Activated CD4-positive, alpha-beta T cell treated with anti-CD3 and anti-CD28 coated beads for 36 hours (primary cell): ENCODE results near the gene ZFP3. TPM values are rescaled to one million over a fixed set of nuclear protein-coding genes. Genes with fewer than 3 reads are reported as not detected.
"Not testable (repeated sequence)": the region's sequence is repeated elsewhere in the genome, so short reads cannot be mapped to it uniquely, and the experiment has no call there.

ENCODE experiments used
- ATAC-seq: fragments of 200-7000 bp; cut with Tn5 transposase; one replicate; pipeline ENCODE4 v1.10.0; 2021; ENCODE audit warnings: mild to moderate bottlenecking, moderate library complexity
- CTCF ChIA-PET: fragments of 350-600 bp; sonication (Branson Sonifier 250); formaldehyde crosslinking; loops from one replicate; lab custom pipeline; 2021; ENCODE audit warnings: antibody characterized with exemption; lab: Charles Lee
- POLR2A ChIA-PET: fragments of 350-600 bp; sonication (Branson Sonifier 250); formaldehyde crosslinking; loops from one replicate; lab custom pipeline; 2021; ENCODE audit warnings: antibody characterized with exemption, inconsistent platforms; lab: Charles Lee
- DNase-seq: peaks from one replicate; pipeline ENCODE4 v3.0.0-alpha.2; 2020
- H3K27ac Mint-ChIP-seq: one replicate; pipeline ENCODE4 v1.8.0; 2021; ENCODE audit warnings: mixed read lengths
- H3K27me3 Mint-ChIP-seq: one replicate; pipeline ENCODE4 v1.8.0; 2021; ENCODE audit warnings: mixed read lengths
- H3K36me3 Mint-ChIP-seq: one replicate; pipeline ENCODE4 v1.8.0; 2021; ENCODE audit warnings: low read depth, mixed read lengths
- H3K4me1 Mint-ChIP-seq: one replicate; pipeline ENCODE4 v1.8.0; 2021; ENCODE audit warnings: mixed read lengths
- H3K4me3 Mint-ChIP-seq: one replicate; pipeline ENCODE4 v1.8.0; 2021; ENCODE audit warnings: mild to moderate bottlenecking, moderate library complexity, mixed read lengths
- H3K9me3 Mint-ChIP-seq: one replicate; pipeline ENCODE4 v1.8.0; 2021; ENCODE audit warnings: low read depth, mixed read lengths
- intact Hi-C, 2 experiments: fragments of 100-400 bp; cut with DNase I in 1 of 2; cut with micrococcal nuclease in 1 of 2; formaldehyde crosslinking; loops; one replicate each; pipeline versions ENCODE4 v1.14.2 to v1.15.1; 2022 to 2024; cut with DNase I, micrococcal nuclease
- total RNA-seq, 2 experiments: library from RNA; stranded (reverse); gene quantifications; one replicate each; pipeline ENCODE4 v1.2.3, GENCODE V29; 2021

The ZFP3 gene
- total RNA-seq, 2 experiments from 2014 or later, result 2.2 to 2.8 TPM

DNA sequence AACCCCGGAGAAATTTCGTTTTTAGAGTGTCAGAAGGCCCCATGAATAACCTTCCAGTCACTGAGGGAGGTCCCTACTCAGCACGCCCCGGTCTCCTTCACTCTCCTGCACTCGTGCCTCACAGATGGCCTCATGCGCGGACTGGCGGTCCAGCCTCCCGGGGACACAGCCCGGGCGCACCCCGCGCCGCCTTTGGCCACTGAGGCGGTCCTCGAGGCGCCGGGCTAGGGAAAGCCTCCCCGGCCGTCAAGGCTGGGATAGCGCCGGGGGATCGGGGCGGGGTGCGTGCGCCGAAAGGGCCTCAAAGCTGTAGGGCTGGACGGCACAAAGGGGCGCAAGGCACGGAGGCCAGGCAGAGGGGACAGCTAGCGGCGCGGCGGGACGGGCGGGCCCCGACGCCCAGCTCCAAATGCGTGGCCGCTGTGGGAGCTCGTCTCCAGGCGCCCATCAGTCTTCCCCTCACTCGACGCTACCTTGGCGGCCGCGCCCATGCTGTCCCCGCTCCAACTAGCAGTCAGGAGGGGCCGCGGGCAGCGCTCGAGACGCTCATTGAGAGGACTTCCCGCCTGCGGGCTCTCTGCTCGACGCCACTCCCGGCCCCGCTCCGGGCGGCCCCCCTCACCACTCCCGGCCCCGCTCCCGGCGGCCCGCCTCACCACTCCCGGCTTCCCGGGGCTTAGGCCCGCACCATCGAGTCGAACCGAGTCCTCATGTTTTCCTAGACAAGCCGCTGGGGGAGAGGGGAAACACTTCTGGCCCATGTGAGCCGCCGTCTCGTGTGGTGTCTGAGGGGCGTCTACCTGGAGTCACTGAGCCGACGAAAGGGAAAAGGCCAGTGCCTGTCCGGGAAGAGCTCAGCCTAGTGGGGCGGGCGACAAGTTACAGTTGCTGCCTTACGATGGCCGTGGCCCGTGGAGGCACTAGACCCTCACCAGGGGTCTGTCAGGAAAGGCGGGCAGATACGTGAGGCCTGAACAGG is 37.7 kb downstream of the ZFP3 start, which contains the start of gene USP6:
Gene USP6 (plus strand): TSS at position 360 of the 979 bp plus-strand sequence. CDS start 14,336 bp downstream, outside the sequence.
- ATAC-seq, result no peak
- Mint-ChIP-seq H3K36me3 (peaks cover 25% of the 10 kb centered on the region), H3K4me3 (no peak within 1 kb of the TSS), H3K9me3 (peaks cover 2% of the 10 kb centered on the region), H3K4me1 (peaks cover 6% of the 10 kb centered on the region), H3K27ac (no peak within 1 kb of the TSS), H3K27me3 (peaks cover 25% of the 10 kb centered on the region)
- intact Hi-C loops, result no loop called here
- ChIA-PET POLR2A (no interaction called here), CTCF (no interaction called here)
- DNase-seq, result peak; percentile 17

DNA sequence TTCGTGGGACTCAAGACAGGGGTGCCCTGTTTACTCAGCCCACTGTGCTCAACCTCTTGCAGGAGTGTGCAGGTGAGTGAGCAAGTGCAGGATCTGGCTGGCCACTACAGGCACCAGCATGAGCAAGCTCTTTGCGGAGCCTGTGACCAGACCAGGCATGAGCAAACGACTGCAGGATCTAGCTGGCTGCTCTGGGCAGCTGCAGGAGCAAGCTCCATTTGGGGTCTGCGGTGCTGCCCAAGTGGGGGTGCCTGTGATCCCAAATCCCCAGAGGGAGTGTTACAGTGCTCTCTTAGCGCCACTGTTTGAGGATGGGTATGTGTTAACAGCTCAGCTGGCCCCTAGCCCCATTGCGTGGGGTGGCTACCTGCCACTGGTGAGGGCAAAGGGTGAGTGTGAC is 40.0 kb downstream of the ZFP3 start:
- CTCF ChIA-PET, result interaction anchor here (0.6 kb wide), 1 partner anchor 272 kb away, joined by 3 read pairs; no protein-coding TSS in a partner anchor
- intact Hi-C loops, result no loop called here
- Mint-ChIP-seq H3K27ac (no peak overlapping the region), H3K4me3 (no peak overlapping the region), H3K36me3 (peaks cover 20% of the 10 kb centered on the region), H3K4me1 (peaks cover under 1% of the 10 kb centered on the region), H3K9me3 (peaks cover 2% of the 10 kb centered on the region), H3K27me3 (peaks cover 35% of the 10 kb centered on the region)
- POLR2A ChIA-PET, result no interaction called here
- no peak for DNase-seq
- no peak for ATAC-seq

DNA sequence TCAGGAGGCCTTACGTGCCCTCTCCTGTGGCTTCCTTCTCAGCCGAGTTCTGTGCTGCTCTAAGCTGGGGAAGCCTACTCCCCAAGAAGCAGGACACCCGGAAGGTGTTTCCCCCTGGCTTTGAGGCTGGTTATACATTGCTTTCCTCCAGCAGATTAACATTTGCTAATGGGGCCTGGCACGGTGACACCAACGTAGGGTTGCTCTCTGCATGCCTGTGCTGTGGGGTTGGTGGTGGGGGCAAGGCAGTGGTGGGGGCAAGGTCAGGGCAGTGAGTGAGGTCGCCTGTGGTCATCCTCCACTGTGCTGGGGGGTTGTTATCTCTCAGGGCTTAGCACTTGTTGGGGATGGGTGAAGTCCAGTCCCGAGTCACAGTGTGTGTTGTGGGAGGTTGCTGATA is 41.8 kb downstream of the ZFP3 start:
- Mint-ChIP-seq H3K36me3 (peaks cover 4% of the 10 kb centered on the region), H3K27ac (no peak overlapping the region), H3K9me3 (peaks cover 2% of the 10 kb centered on the region), H3K27me3 (peaks cover 46% of the 10 kb centered on the region), H3K4me3 (no peak overlapping the region), H3K4me1 (no peaks in the 10 kb centered on the region)
- CTCF ChIA-PET, result no interaction called here
- no peak for DNase-seq
- POLR2A ChIA-PET, result no interaction called here
- intact Hi-C loops, result no loop called here
- no peak for ATAC-seq

DNA sequence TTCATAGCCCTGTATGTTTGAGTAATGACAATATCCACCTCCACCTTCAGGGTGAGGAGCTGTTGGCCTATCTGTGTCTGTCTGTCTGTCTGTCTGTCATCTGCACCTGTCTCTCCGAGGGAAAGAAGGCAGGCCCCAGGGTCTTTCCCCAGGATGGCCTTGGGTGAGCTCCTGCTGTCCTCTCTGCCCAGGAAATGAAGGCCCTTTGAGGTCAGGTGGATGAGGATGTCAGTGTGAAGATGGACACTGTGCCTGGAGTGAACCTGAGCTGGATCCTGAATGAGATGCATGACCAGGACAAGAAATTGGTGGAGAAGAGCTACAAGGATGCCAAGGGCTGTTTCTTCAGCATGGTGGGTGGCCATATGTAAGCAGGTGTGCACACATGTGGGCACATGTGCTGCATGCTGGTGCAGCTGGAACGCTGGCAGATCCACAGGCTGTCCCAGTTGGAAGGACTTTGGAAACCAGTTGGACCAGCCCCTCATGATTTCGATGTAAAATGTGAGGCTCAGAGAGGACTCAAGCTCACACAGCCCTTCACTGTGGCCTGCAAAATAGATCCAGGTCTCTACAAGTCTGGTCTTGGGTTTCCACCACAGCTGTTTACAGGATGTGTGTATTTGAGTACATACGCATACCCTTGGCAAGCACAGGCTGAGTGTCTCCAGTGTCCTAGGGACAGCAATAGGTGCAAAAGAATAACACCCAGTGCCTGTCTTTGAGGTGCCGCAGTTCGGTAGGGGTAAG is 42.3 kb downstream of the ZFP3 start:
- intact Hi-C loops, DNase-seq, H3K4me3 Mint-ChIP-seq, H3K36me3 Mint-ChIP-seq, H3K4me1 Mint-ChIP-seq, POLR2A ChIA-PET, H3K27ac Mint-ChIP-seq, H3K9me3 Mint-ChIP-seq, ATAC-seq: not testable (repeated sequence)
- peaks cover 46% of the 10 kb centered on the region for H3K27me3 Mint-ChIP-seq
- CTCF ChIA-PET, result interaction anchor here (0.6 kb wide), 1 partner anchor 78 kb away, joined by 3 read pairs; no protein-coding TSS in a partner anchor

DNA sequence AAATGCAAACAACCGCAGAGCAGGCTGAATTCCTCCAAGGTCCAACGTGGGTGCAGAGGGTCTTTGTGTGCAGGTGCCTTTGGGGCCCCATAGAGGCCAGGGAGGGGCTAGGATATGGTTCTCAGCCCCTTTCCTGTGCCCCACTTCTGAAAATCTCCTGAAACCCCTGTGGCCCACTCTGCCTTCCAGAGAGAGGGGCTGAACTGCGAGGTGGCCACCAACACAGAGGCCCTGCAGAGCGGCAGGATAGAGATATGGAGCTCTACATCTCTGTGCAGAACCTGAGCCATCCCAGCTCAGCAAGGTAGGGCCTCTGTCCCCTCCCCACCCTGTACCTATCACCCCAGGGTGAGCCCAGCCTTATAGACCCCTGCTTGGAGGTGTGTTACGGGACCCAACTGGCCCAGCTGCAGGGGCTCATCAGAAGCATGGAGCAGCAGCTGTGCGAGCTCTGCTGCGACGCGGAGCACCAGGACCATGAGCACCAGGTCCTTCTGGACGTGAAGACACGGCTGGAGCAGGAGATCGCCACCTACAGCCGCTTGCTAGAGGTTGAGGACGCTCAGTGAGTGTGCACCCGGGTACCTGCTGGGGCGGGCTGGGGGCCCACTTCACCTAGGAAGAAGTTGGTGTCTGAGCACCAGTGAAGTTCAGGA is 43.0 kb downstream of the ZFP3 start:
- DNase-seq (peak; percentile 4), ATAC-seq (no peak)
- peaks cover 3% of the 10 kb centered on the region for H3K36me3 Mint-ChIP-seq
- H3K27ac Mint-ChIP-seq, result no peak overlapping the region
- peaks cover 2% of the 10 kb centered on the region for H3K9me3 Mint-ChIP-seq
- POLR2A ChIA-PET, result no interaction called here
- no peak overlapping the region for H3K4me3 Mint-ChIP-seq
- intact Hi-C loops, result no loop called here
- CTCF ChIA-PET, result interaction anchor here (0.6 to 1.5 kb wide), 2 partner anchors 10 to 77 kb away, joined by 3 to 4 read pairs; partner anchors contain the start of gene ZNF232
- no peaks in the 10 kb centered on the region for H3K4me1 Mint-ChIP-seq
- peaks cover 45% of the 10 kb centered on the region for H3K27me3 Mint-ChIP-seq

DNA sequence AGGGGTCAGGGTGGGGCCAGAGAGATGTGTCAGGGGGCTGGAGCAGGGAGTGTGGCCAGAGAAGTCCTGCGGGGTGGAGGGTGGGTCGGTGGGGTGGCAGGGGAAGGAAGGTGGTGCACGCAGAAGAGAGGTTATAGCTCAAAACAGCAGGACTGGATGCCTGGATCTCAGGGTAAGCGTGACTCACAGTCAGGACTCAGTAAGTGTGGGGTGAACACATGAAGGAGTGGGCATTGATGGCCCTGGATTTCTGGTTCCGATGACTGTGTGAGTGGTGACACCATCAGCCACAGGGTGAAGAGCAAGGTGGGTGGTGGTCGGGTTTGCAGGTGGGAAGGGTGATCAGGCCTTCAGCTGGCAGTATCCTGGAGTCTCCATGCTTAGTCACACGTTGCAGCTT is 43.8 kb downstream of the ZFP3 start:
- H3K36me3 Mint-ChIP-seq, H3K9me3 Mint-ChIP-seq, H3K27ac Mint-ChIP-seq, intact Hi-C loops, H3K4me3 Mint-ChIP-seq, POLR2A ChIA-PET, H3K4me1 Mint-ChIP-seq, ATAC-seq: not testable (repeated sequence)
- peaks cover 38% of the 10 kb centered on the region for H3K27me3 Mint-ChIP-seq
- CTCF ChIA-PET, result interaction anchor here (1.5 kb wide), 1 partner anchor 11 kb away, joined by 4 read pairs; the partner anchor contains the start of gene ZNF232
- DNase-seq, result peak; percentile 2

DNA sequence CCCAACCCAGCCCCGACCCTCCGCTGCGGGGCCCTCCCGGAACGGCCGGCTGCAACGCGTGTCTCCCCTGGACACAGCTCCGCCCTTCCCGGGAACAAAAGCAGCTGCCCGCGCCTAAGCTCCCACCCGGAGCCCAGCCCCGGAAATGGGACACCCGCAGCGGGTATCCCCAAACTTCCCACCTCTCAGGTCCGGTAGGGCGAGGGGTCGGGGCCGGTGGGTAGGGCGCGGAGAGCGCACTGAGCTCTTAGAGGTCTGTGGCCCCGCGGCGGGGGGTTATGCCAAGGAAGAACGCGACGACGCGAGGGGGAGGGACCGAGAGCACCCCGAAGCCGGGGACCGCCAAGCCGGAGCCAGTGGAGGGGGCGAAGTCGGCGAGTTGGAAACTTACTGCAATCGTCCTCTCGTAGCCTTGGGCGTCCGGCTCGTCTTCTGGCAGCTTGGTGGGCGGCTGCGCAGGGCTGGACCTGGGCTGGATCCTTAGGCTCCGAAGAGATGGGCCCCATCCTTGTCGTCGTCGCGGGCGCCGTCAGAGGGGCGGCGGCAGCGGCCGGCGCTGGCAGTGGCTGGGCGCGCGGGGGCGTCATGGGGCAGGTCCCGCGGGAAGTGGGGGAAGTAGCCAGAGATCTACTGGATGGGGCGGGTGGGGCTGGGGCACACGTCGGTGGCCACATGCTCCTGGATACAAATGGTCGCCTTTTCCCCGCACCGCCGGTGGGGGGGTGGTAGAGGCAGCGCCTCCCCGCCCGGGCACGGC is 44.5 kb downstream of the ZFP3 start:
- H3K9me3 Mint-ChIP-seq, result no peaks in the 10 kb centered on the region
- CTCF ChIA-PET, result interaction anchor here (0.8 to 1.5 kb wide), 2 partner anchors 11 to 15 kb away, joined by 3 to 4 read pairs; partner anchors contain the start of gene ZNF232
- peak overlapping the region; percentile 27 for H3K4me3 Mint-ChIP-seq

DNA sequence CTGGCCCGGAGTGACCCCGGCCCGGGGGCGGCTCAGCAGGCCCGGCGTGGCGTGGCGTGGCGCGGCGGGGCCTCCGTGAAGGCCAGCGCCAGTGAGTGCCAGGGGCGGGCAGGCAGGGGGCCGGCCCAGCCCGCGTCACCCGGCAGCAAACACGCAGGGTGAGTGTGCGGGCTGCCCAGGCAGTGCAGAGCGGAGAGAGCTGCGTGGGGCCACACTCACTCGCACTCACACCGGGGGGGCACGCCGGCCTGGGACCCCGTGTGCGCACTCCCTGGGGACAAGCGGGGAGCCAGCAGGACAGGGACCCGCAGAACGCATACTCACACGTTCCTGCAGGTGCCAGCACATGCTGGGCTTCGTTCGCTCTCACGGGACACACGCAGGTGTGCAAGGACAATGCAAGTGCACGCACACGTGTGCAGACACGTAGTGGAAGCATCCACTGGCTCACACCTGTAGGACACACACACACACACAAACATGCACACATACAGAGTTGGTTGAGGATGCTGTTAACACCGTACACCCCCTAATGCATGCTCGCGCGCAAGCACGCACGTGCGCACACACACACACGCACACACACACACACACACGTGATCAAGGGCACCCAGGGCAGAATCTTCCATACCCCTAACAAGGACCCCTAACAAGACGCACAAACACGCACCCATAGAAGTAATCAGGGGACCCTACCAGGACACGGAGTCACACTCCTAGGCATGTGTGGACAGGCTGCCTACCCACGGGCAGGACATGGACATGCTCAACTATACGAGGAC is 45.3 kb downstream of the ZFP3 start:
- Mint-ChIP-seq H3K9me3 (no peaks in the 10 kb centered on the region), H3K36me3 (no peaks in the 10 kb centered on the region), H3K27ac (no peak overlapping the region), H3K4me1 (no peaks in the 10 kb centered on the region), H3K4me3 (no peak overlapping the region), H3K27me3 (peaks cover 36% of the 10 kb centered on the region)
- DNase-seq (peak; percentile 5), ATAC-seq (no peak)
- ChIA-PET CTCF (no interaction called here), POLR2A (no interaction called here)
- intact Hi-C loops, result no loop called here

More for the DNA sequence above, 44.5 kb downstream of the ZFP3 start:
- ATAC-seq (peak; percentile 61), DNase-seq (peak; percentile 24)
- intact Hi-C loops, result no loop called here
- H3K27me3 Mint-ChIP-seq, result peaks cover 41% of the 10 kb centered on the region
- no peaks in the 10 kb centered on the region for H3K36me3 Mint-ChIP-seq
- POLR2A ChIA-PET, result no interaction called here
- H3K4me1 Mint-ChIP-seq, result no peaks in the 10 kb centered on the region
- no peak overlapping the region for H3K27ac Mint-ChIP-seq

DNA sequence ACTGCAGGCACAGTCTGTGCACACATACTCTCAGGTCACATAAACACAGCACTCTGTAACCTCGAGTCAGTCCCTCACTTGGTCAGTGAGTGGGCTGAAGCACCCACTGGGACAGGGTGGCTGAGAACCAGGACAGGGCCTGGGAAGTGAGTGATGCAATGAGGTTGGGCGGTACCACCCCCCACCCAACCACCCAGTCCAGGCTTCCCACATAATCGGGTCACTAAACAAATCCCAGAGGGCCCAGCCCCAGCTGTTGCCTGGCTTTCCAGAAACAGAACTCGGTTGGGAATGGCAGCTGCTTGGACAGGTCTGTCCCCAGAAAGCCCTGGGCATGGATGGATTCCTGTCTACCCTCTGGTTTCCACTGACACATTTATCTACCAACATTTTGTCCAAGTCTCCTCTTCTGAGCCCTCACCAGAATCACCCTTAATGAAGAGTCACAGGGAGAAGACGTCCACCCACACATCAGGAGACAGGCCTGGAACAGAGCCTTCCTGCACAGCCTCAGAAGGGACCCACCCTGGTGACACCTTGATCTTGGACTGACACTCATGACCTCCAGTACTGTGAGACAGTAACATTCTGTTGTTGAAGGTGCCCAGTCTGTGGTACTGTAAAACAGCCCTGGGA is 46.0 kb downstream of the ZFP3 start:
- H3K27ac Mint-ChIP-seq, CTCF ChIA-PET, POLR2A ChIA-PET: not testable (repeated sequence)

DNA sequence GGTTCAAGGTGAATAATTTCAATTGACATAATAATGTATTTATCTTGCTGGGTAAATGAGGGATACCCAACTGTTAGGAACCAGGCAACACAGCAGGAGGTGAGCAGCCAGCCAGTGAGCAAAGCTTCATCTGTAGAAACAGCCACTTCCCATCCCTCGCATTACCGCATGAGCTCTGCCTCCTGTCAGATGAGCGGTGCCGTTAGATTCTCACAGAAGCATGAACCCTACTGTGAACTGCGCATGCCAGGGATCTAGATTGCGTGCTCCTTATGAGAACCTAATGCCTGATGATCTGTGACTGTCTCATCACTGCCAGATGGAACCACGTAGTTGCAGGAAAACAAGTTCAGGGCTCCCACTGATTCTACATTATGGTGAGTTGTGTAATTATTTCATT is 46.6 kb downstream of the ZFP3 start:
- CTCF ChIA-PET, H3K9me3 Mint-ChIP-seq, H3K4me3 Mint-ChIP-seq, H3K27ac Mint-ChIP-seq, H3K36me3 Mint-ChIP-seq, ATAC-seq, H3K4me1 Mint-ChIP-seq, POLR2A ChIA-PET, intact Hi-C loops: not testable (repeated sequence)
- DNase-seq, result peak; percentile 1
- H3K27me3 Mint-ChIP-seq, result peaks cover 34% of the 10 kb centered on the region

More for the DNA sequence above, 46.0 kb downstream of the ZFP3 start:
- H3K36me3 Mint-ChIP-seq, H3K4me1 Mint-ChIP-seq, H3K4me3 Mint-ChIP-seq, ATAC-seq, H3K9me3 Mint-ChIP-seq, DNase-seq, intact Hi-C loops: not testable (repeated sequence)
- peaks cover 34% of the 10 kb centered on the region for H3K27me3 Mint-ChIP-seq
